22Rv1 (cell line): Measurements from ENCODE around the gene RAX2.

ENCODE experiments used
- H3K27ac ChIP-seq: fragments of 450-650 bp; 2 replicates; pipeline ENCODE4 v1.5.1; 2017
- CTCF ChIP-seq: fragments of 450-650 bp; IDR thresholded peaks from 2 replicates; pipeline ENCODE4 v1.5.1; 2017; ENCODE audit warnings: mild to moderate bottlenecking
- ZFX ChIP-seq: fragments of 450-650 bp; IDR thresholded peaks from 2 replicates; pipeline ENCODE4 v1.6.1; 2017; ENCODE audit warnings: antibody characterized with exemption, borderline replicate concordance

The RAX2 gene

DNA sequence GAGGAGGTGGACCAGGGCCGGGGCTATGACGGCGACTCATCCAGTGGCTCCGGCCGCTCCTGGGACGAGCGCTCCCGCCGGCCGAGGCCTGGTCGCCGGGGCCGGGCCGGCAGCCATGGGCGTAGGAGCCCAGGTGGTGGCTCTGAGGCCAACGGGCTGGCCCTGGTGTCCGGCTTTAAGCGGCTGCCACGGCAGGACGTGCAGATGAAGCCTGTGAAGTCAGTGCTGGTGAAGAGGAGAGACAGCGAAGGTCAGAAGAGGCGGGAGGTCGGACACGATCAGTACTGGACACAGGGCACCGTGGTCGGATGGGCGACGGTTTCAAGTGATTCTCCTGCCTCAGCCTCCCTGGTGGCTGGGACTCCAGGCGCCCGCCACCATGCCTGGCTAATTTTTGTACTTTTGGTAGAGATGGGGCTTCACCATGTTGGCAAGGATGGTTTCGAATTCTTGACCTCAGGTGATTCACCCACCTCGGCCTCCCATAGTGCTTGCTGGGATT is 41.5 kb downstream of the RAX2 start:
- no peak overlapping the region for H3K27ac ChIP-seq
- no peak for TF ChIP-seq CTCF

- no peak for TF ChIP-seq ZFX
- no peak for TF ChIP-seq CTCF
Measured at GRCh38 chr19:3725640-3726310, 46.3 kb downstream of the RAX2 start.

GRCh38 chr19:3725121-3725520 is 46.9 kb downstream of the RAX2 start:
- no peak for TF ChIP-seq CTCF
- no peak for TF ChIP-seq ZFX
- H3K27ac ChIP-seq: peak overlapping the region; percentile 60

More at GRCh38 chr19:3725640-3726310, 46.3 kb downstream of the RAX2 start:
- peak overlapping the region; percentile 60 for H3K27ac ChIP-seq

DNA sequence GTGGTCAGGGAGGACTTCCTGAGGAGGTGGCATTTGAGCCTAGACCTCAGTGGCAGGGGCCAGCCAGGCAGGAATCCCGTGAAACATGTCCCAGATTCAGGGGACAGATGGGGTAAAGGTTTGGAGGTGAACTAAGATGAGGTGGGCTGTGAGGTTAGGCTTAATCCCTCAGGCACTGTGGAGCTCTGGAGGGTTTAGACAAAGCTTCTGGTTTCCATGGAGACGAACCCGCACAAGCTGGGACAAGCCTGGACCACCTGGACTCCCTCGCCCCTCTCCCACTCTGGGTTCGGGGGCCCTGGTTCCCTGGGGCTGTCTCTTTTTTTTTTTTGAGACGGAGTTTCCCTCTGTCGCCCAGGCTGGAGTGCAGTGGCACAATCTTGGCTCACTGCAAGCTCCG is 48.1 kb downstream of the RAX2 start:
- TF ChIP-seq ZFX: no peak
- TF ChIP-seq CTCF: no peak

DNA sequence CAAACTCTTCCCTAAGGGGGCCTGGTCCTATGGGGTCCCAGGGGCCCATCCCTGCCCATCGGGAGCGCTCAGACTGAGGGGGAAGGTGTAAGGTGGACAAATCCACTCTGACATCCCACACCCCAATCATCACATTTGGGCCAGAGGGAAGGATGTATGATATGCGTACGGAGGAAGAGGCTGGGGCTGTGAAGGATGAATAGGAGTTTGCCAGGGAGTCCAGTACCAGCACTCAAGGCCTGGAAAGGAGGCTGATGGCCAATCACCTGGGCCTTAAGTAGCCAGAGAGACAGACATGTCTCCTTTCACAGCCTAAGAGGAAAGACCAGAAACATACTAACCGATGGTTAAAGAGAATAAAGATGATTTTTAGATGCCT is 48.9 kb downstream of the RAX2 start:
- TF ChIP-seq ZFX (no peak), CTCF (no peak)
- peak overlapping the region; percentile 42; the same call in 1 of the 2 replicates for H3K27ac ChIP-seq

More for the DNA sequence above, 48.1 kb downstream of the RAX2 start:
- 0 out of 2 replicates have a peak overlapping the region, but pooled peaks have one; percentile 60 for H3K27ac ChIP-seq

DNA sequence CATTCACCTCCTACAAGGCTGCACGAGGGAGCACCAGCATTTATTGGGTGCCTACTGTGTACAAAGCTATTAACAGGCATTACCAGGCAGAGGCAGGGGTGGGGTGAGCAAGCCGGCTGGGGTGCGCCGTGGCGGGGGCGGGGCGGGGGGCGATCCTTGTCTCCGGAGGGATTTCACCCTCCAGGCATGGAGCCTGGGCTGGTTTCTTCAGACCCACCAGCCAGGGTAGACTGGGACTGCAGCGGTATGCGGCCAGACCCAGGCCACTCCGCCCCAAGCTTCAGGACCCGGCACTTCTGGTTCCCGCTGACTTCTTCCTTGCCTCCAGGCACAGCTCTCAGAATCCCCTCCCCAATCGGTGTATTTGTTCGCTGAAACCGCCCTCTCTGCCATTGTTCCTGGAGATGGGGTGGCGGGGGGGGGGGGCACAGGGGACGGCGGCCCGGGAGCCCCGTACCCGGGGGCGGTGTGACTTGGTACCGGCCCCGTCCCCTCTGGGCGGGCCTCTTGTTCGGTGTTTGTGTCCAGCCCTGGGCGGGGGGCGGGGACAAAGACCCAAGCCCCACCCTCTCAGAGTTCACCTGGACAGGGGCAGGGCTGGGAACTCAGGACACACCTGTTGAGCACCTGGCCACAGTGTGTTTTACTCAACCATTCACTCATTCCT is 49.5 kb downstream of the RAX2 start:
- H3K27ac ChIP-seq: peak overlapping the region; percentile 42
- TF ChIP-seq ZFX (no peak), CTCF (no peak)

- TF ChIP-seq CTCF (no peak), ZFX (no peak)
- H3K27ac ChIP-seq: peak overlapping the region; percentile 42
Measured at GRCh38 chr19:3721887-3722442, 50.1 kb downstream of the RAX2 start.
